Measurements from ENCODE around the gene TAS2R60.
"Not testable (repeated sequence)": the region's sequence is repeated elsewhere in the genome, so short reads cannot be mapped to it uniquely, and the experiment has no call there.

Gene TAS2R60

DNA sequence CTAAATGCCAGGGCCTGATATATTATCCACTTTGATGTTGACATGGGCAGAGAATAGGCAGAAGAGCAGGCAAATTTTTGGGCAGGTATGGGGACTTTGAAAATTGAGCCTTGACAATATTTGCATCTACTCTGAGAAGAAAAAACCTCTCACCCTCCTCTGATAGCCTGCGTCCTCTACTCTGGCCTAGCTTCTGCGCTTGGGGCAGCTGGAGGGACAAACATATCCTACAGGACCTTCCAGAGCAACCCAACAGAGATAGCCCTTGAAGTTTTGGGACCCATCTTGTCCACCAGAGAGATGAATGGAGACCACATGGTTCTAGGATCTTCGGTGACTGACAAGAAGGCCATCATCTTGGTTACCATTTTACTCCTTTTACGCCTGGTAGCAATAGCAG, at the start of gene TAS2R60:
Gene TAS2R60 (plus strand): TSS at position 301 of the 400 bp plus-strand sequence. CDS start 0 bp downstream, at position 301.
- no peak for DNase-seq (ENCODE audit: low spot score)
- FAIRE-seq = no peak

- DNase-seq (ENCODE audit: low spot score) = no peak
- no peak for FAIRE-seq
These were observed 49.2 kb upstream of the TAS2R60 start for GRCh38 chr7:143394068-143394467.

- FAIRE-seq (no peak), DNase-seq (ENCODE audit: low spot score) (no peak)
These were observed 48.5 kb upstream of the TAS2R60 start for GRCh38 chr7:143394777-143395176.

DNA sequence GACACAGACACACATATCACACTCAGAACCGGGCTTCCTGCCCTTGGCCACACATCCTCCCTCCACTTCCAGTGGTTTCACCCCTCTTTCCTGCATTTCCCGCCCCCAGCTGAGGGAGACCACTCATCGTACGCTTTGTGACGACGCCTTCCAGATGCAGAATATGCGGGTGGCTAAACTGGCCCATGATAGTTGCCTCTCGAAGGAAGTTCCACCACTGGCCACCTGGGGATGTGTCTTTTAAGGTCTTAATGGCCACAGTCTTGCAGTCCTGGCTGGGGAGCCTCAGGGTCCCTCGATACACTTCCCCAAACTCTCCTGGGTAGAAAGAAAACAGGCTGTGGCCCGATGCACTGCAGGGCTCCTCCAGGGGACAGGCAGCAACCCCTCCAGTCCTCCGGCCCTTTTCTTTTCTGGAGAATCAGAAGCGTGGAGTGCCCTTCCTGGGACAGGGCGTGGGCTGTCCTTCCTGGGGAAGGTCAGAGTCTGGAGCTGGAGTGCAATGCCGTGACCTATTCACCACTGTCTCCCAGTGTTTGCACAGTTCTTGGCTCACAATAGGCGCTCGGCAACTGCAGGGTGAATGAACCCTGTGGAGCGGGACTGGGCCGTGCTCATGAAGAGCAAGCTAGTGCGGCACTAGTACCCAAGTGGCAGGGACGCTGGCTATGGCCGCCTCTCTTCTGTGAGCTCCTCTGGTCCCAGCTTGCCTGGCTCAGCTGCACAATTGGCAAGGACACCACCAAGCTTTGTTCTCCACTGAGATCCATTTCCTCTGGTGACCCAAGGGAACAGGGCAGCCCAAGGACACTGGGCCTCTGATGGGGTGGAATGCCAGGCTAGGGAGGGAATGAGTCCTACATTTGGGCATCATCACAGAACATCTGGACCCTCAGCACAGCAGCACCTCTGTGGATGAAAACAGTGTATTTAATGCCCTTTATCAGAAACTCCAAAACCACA, 47.8 kb upstream of the TAS2R60 start:
- DNase-seq (ENCODE audit: low spot score) = no peak

GRCh38 chr7:143396182-143396581, 47.1 kb upstream of the TAS2R60 start:
- no peak for DNase-seq (ENCODE audit: low spot score)

More for the DNA sequence above, 47.8 kb upstream of the TAS2R60 start:
- no peak for FAIRE-seq

DNA sequence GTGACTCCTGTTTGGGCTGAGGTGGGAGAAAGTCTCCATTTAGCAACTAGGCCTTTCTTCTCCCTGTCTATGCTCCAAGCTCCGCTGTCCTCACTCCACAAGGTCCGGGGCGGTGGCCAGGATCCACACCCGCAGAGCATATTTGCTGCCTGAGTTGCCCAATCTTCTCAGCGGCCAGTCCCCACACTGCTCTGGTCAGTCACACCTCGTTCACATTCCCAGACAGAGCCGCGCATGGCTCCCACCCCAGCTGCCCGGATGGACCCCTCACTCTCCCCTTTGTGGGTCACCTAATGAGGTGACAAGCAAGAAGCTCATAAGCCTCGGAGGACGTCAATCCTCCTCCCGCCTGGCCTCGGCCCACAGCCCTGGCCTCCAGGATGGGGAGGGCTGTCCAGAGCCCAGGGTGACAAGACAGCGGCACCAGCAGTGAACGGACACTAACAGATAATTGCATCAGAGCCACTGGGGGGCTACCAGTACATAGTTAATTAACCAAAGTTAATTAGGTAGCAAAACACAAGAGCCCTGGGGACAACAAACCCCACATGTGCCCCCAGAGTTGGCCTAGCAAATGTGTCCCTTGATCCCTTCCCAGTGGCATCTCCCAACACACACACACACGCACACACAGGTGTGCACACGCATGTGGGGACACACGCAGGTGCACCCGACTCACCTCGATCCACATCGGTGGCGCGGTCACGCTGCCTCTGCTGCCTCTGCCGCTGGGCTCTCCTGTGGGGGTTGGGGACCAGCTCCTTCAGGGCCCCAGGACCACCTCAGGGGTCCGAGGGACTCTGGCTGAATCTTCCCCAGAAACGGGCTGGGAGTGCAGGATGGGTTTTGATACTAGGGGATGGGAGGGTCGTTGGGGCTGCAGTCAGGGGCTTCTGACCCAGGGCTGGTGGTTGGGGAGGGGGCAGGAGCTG, 46.4 kb upstream of the TAS2R60 start:
- FAIRE-seq = no peak
- DNase-seq (ENCODE audit: low spot score) = no peak

More at GRCh38 chr7:143396182-143396581, 47.1 kb upstream of the TAS2R60 start:
- no peak for FAIRE-seq

GRCh38 chr7:143397710-143398530, 45.3 kb upstream of the TAS2R60 start:
- FAIRE-seq = no peak

DNA sequence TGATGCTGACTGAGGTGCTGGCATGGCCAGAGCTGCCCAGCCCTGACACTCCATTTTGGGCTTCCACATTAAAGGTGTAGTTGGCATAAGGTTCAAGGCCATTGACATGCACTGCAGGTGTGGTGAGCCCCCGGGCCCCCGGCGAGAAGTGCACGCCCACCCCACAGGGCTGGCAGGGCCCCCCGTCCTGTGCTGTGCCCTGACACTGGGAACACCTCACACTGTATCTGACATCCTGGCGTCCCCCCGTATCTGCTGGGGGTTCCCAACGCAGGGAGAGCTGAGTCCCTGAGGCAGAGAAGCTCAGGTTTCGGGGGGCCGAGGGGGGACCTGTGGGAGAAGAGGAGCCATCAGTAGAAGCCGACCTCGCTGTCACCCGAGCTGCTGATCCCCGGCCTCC, 44.6 kb upstream of the TAS2R60 start:
- DNase-seq (ENCODE audit: low spot score) (no peak), FAIRE-seq (no peak)

More at GRCh38 chr7:143397710-143398530, 45.3 kb upstream of the TAS2R60 start:
- no peak for DNase-seq (ENCODE audit: low spot score)

- no peak for DNase-seq (ENCODE audit: low spot score)
- no peak for FAIRE-seq
These were observed 44.1 kb upstream of the TAS2R60 start for GRCh38 chr7:143399151-143399550.

- FAIRE-seq (no peak), DNase-seq (ENCODE audit: low spot score) (no peak)
These were observed 43.6 kb upstream of the TAS2R60 start for GRCh38 chr7:143399642-143400041.

DNA sequence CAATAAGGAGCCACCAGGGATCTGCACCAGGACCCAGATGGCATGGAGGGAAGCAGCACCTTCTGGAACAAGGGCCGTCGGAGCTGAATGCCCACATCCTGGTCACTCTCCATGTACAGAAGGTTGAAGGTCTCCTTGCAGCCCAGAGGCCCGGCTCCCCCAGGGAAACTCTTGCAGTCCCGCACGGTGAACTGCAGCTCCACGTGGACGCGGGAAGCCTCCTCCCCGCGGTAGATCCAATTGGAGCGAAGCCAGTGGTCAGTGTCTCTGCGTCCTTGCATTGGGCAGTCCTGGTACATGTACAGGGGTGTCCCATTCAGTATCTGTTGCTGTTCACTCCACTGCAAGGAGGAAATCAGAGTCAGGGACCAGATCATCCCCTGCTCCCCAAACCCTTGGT, 42.0 kb upstream of the TAS2R60 start:
- DNase-seq (ENCODE audit: low spot score) (no peak), FAIRE-seq (no peak)

DNA sequence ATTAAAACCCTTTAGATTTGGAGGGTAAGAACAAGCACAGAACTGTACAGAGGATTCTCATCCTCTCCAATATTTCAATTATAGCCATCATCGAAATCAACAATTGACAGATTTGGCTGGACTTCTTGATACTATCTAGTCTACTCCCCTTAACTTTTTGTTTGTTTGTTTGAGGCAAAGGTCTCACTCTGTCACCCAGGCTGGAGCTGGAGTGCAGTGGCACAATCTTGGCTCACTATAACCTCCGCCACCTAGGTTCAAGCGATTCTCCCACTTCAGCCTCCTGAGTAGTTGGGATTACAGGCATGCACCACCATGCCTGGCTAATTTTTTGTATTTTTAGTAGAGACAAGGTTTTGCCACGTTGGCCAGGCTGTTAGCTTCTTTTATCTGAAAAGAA, 41.0 kb upstream of the TAS2R60 start:
- not testable (repeated sequence) for FAIRE-seq

GRCh38 chr7:143405173-143406001, 37.9 kb upstream of the TAS2R60 start:
- FAIRE-seq = no peak
- DNase-seq (ENCODE audit: low spot score) = no peak

More for the DNA sequence above, 41.0 kb upstream of the TAS2R60 start:
- not testable (repeated sequence) for DNase-seq (ENCODE audit: low spot score)

- DNase-seq (ENCODE audit: low spot score) (no peak), FAIRE-seq (no peak)
These were observed 37.3 kb upstream of the TAS2R60 start for GRCh38 chr7:143406002-143406357.

GRCh38 chr7:143407287-143408251, 35.7 kb upstream of the TAS2R60 start:
- FAIRE-seq (no peak), DNase-seq (ENCODE audit: low spot score) (no peak)

GRCh38 chr7:143408252-143408685, 35.0 kb upstream of the TAS2R60 start:
- FAIRE-seq (no peak), DNase-seq (ENCODE audit: low spot score) (no peak)

GRCh38 chr7:143408686-143409561, 34.3 kb upstream of the TAS2R60 start, which contains the start of gene EPHA1:
Gene EPHA1 (minus strand): TSS chr7:143408856. CDS start chr7:143408805, 51 bp downstream.
- no peak for FAIRE-seq
- no peak for DNase-seq (ENCODE audit: low spot score)

Measured in RCC 7860 (cell line).